ENCODE measurements around the gene MAP7.

DNA sequence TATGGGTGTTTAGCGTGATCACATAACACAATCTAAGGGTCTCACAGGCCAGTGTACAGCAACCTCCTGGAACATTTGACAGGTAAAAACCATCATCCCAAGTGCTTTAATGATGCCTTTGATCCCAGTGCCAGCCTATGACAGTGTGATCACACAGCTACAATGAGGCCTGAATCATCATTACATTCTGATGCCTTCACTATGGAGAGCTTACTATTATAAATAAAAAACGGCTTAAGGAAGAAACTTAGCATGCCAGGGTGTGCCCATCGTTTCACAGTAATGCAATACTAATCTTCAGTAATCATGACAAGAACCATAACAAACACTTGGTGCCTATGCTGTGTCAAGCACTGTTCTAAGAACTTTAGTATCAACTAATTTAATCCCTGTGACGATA lies 11.4 kb downstream of the MAP7 start:
- TF ChIP-seq POLR2AphosphoS5 (IDR thresholded peaks at IDR 0.05; ENCODE audit: insufficient read depth, low read depth, low read length) (no peak), POLR2A (IDR thresholded peaks at IDR 0.05; ENCODE audit: low read depth, low read length) (no peak), JUN (IDR thresholded peaks at IDR 0.05; ENCODE audit: borderline replicate concordance, insufficient read depth, insufficient read length, low read depth) (no peak)
